Nephron progenitor cell (in vitro differentiated cells): ENCODE measurements around the gene MAP7.

Experiments used
- DNase-seq: peaks from one replicate; pipeline ENCODE4 v3.0.0; 2021
- H3K27ac Mint-ChIP-seq: 2 replicates; pipeline ENCODE4 v1.8.0; 2021; ENCODE audit warnings: mild to moderate bottlenecking, moderate library complexity, mixed read lengths
- H3K27me3 Mint-ChIP-seq: 2 replicates; pipeline ENCODE4 v1.8.0; 2021; ENCODE audit warnings: mild to moderate bottlenecking, low read depth, mixed read lengths; ENCODE audit not compliant: poor library complexity
- H3K36me3 Mint-ChIP-seq: 2 replicates; pipeline ENCODE4 v1.8.0; 2021; ENCODE audit warnings: low read depth, mixed read lengths
- H3K4me1 Mint-ChIP-seq: 2 replicates; pipeline ENCODE4 v1.8.0; 2021; ENCODE audit warnings: mixed read lengths
- H3K4me3 Mint-ChIP-seq: 2 replicates; pipeline ENCODE4 v1.8.0; 2021; ENCODE audit warnings: mild to moderate bottlenecking, moderate library complexity, mixed read lengths
- H3K9me3 Mint-ChIP-seq: 2 replicates; pipeline ENCODE4 v1.8.0; 2021; ENCODE audit warnings: mild to moderate bottlenecking, moderate library complexity, mixed read lengths
- CTCF ChIP-seq: fragments of 200-600 bp; sonication (generic); IDR thresholded peaks from 2 replicates; pipeline ENCODE4 v1.5.0; 2021; ENCODE audit warnings: antibody characterized with exemption

Gene MAP7

DNA sequence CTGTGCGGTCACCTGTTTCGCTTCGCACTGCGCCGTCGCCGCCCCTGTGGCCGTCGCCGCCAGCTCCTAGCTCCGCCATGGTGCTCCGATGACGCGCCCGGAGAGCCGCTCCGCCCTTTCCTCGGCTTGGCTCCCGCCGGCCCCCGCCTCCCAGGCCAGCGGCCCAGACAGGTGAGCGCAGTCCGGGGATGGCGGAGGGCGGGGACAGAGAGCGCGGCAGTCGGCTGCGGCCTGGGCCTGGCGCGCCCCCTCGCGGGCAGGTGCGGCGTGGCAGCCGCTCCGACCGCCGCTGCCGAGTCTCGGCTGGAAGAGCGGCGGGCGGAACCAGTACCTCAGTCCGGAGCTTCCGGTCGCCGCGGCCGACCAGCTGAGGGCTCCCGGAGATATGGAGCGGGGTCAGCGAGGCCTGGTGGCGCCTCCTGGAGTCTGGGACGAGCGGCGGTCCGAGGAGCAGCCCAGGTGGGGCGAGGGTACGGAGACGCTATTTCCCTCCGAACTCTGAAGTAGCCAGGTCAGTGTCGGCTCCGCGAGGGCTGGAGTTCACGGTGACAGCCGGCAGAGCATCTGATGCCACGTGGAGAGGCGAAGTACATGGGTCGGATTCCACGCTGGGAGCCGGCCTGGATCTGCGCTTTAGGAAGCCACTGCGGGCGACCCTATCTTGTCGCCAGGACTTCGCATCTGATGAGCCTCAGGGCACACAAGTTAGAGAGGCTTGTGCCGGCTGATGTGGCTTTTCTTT lies at the start of gene MAP7:
MAP7 (minus strand) TSS at position 93 of the 742 bp plus-strand sequence; CDS start at position 79, 14 bp downstream.
- peaks cover 21% of the 10 kb centered on the region for H3K4me1 Mint-ChIP-seq
- H3K27ac Mint-ChIP-seq = no peak within 1 kb of the TSS

GRCh38 chr6:136599329-136600011 lies 49.2 kb upstream of the MAP7 start:
- Mint-ChIP-seq H3K9me3 (no peaks in the 10 kb centered on the region), H3K27ac (no peak overlapping the region), H3K4me1 (peaks cover 12% of the 10 kb centered on the region), H3K36me3 (no peaks in the 10 kb centered on the region), H3K4me3 (no peak overlapping the region), H3K27me3 (no peaks in the 10 kb centered on the region)
- no peak for DNase-seq
- no peak for TF ChIP-seq CTCF

More for the DNA sequence above, at the start of gene MAP7:
- no peaks in the 10 kb centered on the region for H3K36me3 Mint-ChIP-seq
- DNase-seq = peak; percentile 74
- TF ChIP-seq CTCF = peak; percentile 92
- peak within 1 kb of the TSS; percentile 82 for H3K4me3 Mint-ChIP-seq
- peaks cover 85% of the 10 kb centered on the region for H3K27me3 Mint-ChIP-seq
- no peaks in the 10 kb centered on the region for H3K9me3 Mint-ChIP-seq

DNA sequence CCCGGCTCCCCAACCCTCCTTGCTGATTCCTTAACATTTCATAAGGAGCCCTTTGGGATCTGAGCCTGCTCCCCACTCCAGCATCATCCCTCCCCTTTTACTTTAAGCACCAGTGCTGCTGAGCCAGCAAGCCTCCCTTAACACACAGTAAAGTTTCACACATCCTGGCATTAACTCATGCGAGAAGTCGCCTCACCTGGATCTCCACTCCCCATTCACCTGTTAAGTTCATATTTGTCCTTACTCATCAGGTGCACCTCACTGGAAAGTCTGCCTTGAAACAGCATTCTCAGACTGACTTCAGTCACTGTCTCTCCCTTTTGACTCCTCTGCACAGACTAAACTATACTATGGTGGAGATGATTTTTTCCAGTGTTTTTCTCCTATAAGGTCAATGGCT lies 47.8 kb upstream of the MAP7 start:
- Mint-ChIP-seq H3K4me3 (no peak overlapping the region), H3K27ac (no peak overlapping the region), H3K4me1 (peaks cover 12% of the 10 kb centered on the region), H3K36me3 (no peaks in the 10 kb centered on the region), H3K9me3 (no peaks in the 10 kb centered on the region), H3K27me3 (no peaks in the 10 kb centered on the region)
- DNase-seq = no peak
- TF ChIP-seq CTCF = no peak

- no peak for TF ChIP-seq CTCF
- H3K27me3 Mint-ChIP-seq = no peaks in the 10 kb centered on the region
- H3K27ac Mint-ChIP-seq = no peak overlapping the region
- H3K36me3 Mint-ChIP-seq = no peaks in the 10 kb centered on the region
- DNase-seq = no peak
- no peaks in the 10 kb centered on the region for H3K4me1 Mint-ChIP-seq
- no peak overlapping the region for H3K4me3 Mint-ChIP-seq
- peaks cover 6% of the 10 kb centered on the region for H3K9me3 Mint-ChIP-seq
Measured at GRCh38 chr6:136594671-136595070, 44.4 kb upstream of the MAP7 start.

DNA sequence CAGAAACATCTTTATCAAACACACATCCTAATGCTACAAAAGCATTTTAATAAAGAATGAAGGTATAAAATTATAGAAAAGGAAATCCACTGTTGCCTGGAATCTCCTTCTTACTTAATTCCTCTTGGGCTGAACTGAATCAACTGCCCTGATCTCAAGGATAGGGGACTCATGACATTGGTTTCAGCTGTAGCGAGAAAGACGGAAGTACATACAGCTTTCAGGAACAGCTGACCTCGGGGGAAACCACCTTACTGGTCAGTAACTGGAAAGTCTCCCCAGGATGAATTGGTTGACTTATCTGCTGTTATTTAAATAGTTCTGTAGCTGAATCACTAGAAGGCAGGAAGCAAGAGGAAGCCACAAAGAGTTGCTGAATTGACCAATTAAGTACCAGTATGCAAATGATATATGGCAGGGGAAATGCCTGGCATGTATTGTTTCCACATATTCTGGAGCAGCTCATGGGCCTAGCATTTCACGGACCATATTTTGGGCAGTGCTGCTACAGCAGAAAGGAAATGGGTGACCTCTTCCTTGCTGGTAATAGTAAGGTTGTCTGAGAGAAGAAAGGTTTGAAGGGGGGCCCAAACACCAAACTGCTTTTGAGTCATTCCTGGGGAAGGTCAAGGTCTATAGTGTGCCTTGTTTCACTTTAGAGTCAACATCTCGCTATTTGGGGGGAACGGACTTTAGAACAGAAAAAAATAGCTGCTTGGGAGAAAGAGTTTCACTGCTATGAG lies 43.7 kb upstream of the MAP7 start:
- no peak for TF ChIP-seq CTCF
- Mint-ChIP-seq H3K9me3 (peaks cover 6% of the 10 kb centered on the region), H3K4me3 (no peak overlapping the region), H3K36me3 (no peaks in the 10 kb centered on the region), H3K27me3 (no peaks in the 10 kb centered on the region), H3K4me1 (no peaks in the 10 kb centered on the region), H3K27ac (no peak overlapping the region)
- DNase-seq = no peak
